SH-SY5Y (cell line): ENCODE results near the gene GABPA.

ENCODE experiments used
- GATA2 ChIP-seq: IDR thresholded peaks from 2 replicates; pipeline ENCODE4 v1.6.1; 2011; ENCODE audit warnings: mild to moderate bottlenecking, low read depth, low read length
- GATA3 ChIP-seq: IDR thresholded peaks from 2 replicates; pipeline ENCODE4 v1.6.1; 2011; ENCODE audit warnings: low read depth, mild to moderate bottlenecking, low read length, moderate library complexity

GRCh38 chr21:25687787-25688186, 47.0 kb upstream of the GABPA start:
- TF ChIP-seq GATA2 (no peak), GATA3 (no peak)
